ENCODE data around the gene CASZ1.
A peak's percentile ranks its signal among the peaks of the same experiment; 100 is the strongest.

Gene CASZ1

DNA sequence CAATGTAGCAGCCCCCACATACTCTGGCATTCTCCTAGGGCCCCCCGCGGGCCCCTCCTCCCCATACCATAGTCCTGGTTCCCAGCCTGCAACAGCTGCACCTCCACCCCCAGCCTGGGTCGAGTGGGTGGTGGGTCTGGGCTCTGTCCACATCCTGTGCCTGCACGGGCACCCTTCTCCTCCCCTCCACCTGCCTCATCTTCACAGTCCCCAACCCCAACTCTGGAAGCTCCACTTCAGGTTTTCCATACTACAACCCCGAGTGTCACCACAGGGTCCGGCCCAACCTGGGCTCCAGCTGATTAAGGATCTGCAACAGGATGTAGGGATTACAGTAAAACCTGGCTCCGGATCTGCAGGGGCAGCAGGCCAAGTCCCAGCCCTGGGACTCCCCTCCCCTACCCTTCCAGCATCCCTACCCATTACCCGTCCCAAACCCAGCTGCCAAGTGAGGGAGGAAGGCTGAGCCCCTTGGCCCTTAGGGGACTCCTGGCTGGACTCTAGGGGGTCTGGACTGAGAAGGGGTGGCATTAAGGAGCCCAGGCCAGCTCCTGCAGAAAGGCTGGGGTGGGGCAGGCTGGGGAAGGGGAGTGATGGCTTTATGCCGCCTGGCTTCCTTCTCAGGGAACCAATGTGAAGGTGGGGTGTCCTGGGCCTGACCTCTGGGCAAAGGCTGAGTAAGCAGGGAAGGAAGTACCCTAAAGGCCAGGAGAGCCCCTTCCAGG, 116.8 kb downstream of the CASZ1 start:
- no peak for DNase-seq (ENCODE audit: low read depth, low spot score)
- H3K27ac ChIP-seq = no peak overlapping the region

- no peak overlapping the region for H3K27ac ChIP-seq
- no peak for DNase-seq (ENCODE audit: low read depth, low spot score)
Observed at GRCh38 chr1:10678852-10679251, 117.6 kb downstream of the CASZ1 start.

GRCh38 chr1:10678402-10678801, 118.0 kb downstream of the CASZ1 start:
- no peak overlapping the region for H3K27ac ChIP-seq
- no peak for DNase-seq (ENCODE audit: low read depth, low spot score)

GRCh38 chr1:10677491-10678391, 118.7 kb downstream of the CASZ1 start:
- no peak overlapping the region for H3K27ac ChIP-seq
- no peak for DNase-seq (ENCODE audit: low read depth, low spot score)

- no peak overlapping the region for H3K27ac ChIP-seq
- DNase-seq (ENCODE audit: low read depth, low spot score) = no peak
Observed at GRCh38 chr1:10676963-10677362, 119.5 kb downstream of the CASZ1 start.

DNA sequence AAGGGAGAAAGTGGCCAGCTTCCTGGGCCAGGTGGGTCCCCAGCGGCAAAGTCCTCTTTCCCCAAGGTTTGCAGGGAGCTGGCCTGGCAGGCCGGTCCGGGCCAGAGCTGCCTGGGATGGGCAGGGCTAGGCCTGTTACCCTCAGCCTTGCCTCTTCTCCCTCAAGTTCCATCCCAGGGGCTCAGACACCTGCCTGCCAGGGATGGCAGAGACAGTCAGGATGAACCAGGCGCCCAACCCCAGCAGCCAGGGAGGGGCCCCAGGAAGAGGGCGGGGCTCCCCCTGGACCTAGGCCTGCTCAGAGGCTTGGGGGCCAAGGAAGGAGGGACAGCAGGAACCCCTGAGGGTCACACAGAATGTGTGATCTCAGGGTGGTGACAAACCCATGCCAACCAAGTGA, 120.6 kb downstream of the CASZ1 start:
- DNase-seq (ENCODE audit: low read depth, low spot score) = no peak
- H3K27ac ChIP-seq = peak overlapping the region; percentile 10

GRCh38 chr1:10674700-10675609, 121.5 kb downstream of the CASZ1 start:
- H3K27ac ChIP-seq = peak overlapping the region; percentile 10
- DNase-seq (ENCODE audit: low read depth, low spot score) = no peak

GRCh38 chr1:10674222-10674621, 122.2 kb downstream of the CASZ1 start:
- DNase-seq (ENCODE audit: low read depth, low spot score) = no peak
- H3K27ac ChIP-seq = no peak overlapping the region

DNA sequence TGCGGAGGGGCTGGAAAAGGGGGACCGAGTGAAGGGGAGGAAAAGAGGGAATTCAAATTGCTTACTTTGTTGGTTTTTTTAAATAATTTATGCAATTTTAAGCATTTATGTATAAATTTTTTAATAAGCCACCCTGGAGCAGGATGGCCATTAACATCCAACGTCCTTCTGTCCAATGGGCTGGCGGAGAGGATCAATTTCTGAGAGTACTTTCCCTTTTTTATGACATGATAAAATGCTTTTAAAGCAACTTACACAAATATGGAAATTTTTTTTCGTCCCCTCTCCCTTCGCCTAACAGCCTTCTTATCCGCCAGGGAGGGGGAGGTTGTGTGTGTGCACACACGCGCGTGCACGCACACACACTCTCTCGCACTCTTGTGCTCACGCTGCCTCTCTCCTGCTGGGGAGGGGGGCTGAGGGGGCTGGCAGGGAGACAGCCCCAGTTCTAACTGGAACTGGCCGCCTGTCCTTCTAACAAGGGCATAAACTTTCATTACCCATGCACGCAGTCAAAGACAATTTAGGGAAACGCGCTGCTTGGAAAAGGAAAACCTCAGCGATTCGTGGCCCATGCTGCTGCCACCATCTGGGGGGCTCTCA, 123.2 kb downstream of the CASZ1 start:
- no peak overlapping the region for H3K27ac ChIP-seq
- DNase-seq (ENCODE audit: low read depth, low spot score) = no peak

DNA sequence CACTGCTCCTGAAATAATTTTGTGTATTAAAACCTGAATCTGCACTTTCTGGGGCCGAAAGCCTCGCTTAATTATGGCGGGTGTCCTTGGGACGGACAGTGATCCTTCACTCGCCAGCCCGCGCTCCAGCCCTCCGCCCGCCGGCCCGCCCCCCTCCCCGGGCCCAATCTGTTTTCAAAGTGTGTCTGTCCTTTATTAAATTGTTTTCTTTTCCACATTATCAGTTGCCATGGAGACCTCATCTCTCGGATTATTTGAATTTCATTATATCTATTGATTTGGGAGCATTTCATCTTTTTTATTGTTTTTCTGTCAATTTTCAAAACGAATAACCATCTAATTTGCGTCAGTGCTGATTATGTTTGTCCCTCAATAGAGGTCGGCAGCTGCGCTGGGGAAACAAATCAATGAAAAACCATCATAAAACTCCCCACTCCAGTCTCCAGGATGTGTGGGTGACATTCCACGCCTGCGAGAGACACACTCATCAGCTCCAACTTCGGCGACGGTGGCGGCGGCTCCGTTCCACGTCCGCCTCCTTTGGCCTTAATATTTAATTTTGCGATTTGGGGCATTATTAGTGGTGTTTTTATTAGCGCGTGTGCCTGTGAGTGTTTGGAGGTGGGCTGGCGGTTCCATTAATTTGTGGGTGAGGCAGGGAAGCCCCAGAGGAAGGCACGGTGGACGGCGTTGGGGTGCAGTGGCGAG, 123.9 kb downstream of the CASZ1 start:
- no peak overlapping the region for H3K27ac ChIP-seq
- DNase-seq (ENCODE audit: low read depth, low spot score) = no peak

GRCh38 chr1:10671622-10672342, 124.7 kb downstream of the CASZ1 start:
- no peak overlapping the region for H3K27ac ChIP-seq
- DNase-seq (ENCODE audit: low read depth, low spot score) = no peak

DNA sequence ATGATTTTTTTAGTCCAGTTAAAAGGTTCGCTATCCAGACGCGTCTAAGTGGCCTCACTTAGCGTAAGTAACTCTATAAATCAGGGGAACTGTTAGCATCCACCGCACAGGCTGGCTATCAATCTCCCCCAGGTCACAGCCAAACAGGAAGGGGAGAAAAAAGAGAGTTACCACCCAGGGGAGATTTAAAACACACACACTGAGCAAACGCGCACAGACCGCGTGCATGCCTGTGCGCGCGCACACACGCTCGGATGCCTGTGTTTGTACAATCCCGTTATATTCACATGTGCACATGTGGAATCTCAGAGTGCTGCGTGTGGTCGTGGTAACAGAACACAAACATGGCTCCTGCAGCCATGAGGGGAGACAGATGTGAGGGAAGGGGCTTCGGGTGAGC, 125.4 kb downstream of the CASZ1 start:
- DNase-seq (ENCODE audit: low read depth, low spot score) = no peak
- H3K27ac ChIP-seq = no peak overlapping the region

- no peak for DNase-seq (ENCODE audit: low read depth, low spot score)
- H3K27ac ChIP-seq = no peak overlapping the region
Observed at GRCh38 chr1:10670190-10670589, 126.3 kb downstream of the CASZ1 start.

GRCh38 chr1:10669570-10669969, 126.9 kb downstream of the CASZ1 start:
- H3K27ac ChIP-seq = no peak overlapping the region
- no peak for DNase-seq (ENCODE audit: low read depth, low spot score)

DNA sequence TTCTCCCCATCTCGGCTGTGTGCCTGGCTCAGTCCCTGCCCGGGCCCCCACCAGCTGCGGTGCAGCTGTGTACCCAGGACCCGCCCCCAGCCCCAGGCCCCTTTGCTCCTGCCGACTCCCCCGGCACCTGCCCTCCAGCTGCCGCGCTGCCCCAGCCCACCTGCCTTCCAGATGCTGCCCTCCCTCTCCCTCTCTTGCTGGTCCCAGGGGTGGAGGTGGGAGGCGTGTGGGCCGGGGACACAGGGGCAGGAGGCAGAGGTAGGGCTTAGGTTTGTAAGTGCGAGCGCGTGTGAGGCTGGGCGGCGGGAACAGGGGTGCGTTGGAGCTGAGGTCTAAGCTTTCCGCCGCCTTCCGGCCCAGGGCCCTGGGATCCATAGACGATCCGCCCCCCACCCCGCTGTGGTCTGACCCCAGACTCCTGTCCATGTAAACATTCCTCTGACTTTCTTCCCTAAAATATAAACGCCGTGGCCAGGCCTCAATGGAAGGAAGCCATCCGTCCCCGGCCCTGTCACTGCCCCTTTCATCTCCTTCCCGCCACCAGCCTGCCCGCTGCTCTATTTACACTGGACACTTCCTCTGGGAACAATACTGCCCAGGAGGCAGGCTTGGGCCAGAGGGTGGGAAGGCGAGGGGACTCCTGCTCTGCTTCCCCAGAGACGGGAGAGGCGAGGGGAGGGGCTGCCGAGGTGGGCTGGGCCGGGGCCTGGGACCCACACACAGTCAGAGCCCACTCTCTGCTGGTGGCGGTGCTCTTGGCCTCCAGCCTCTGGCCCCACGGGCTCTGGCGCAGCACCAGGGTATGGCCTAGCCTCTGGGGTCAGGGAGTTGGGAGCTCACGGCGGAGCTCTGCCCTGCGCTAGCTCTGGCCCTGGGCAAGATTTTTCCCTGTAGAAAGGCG, 128.3 kb downstream of the CASZ1 start:
- DNase-seq (ENCODE audit: low read depth, low spot score) = no peak
- no peak overlapping the region for H3K27ac ChIP-seq

DNA sequence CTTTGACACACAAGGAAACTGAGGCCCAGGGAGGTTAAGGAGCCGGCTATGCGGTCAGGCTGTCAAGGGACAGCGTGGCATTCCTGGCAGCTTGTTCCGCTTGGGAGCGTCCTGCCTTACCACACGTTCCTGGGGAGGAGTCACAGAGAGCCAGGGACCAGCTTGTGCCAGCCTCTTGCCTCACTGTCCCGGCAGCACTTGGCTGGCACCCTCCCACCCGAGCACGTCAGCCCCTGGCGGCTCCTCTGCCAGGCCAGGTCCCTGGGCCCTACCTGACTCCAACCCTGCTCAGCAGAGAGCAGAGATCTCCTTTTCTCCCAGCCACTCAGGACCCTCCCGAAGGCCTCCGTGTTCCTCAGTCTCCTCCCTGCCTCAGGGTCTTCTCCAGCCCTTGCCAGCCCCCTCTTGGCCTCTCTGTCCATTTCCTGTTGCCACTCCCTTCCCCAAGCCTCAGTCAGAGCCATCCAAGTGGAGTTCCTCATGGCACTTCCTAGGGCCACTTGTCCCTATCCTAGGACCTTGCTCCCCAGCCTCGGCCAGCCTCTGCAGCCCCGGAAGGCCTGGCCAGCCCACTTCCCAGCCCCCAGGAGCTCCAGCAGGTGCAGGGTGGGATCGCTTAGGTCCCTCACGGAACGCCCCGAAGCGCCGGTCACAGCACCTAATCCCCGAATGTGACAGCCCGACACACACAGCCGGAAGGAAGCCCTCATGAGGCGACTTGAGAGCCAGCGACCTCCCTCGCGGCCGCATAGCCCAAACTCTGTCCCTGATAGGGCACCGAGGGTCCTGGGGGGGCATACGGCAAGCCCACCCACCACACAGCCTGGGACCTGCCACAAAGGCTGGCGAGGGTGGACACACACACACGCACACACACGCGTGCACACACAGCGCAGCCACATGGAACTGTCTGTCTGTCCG, 130.3 kb downstream of the CASZ1 start:
- no peak for DNase-seq (ENCODE audit: low read depth, low spot score)
- H3K27ac ChIP-seq = no peak overlapping the region

DNA sequence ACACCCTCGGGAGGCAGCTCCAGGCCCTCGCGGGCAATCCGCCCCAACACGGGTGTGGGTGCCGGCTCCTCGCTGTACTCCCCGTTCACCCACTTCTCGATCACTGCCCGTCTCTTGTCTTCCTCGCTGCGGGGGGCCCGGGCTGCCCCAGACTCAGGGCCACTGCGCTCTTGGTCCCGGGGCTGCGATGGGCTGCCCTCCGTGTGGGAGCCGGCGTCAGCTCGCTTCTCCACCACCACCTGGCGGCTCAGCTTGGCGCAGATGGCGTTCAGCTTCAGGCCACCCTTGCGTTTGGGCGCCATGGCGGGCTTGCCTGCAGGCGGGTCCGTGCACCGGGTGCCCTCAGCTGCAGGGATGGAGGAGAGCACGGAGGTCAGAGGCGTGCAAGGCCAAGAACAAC, 131.2 kb downstream of the CASZ1 start:
- no peak overlapping the region for H3K27ac ChIP-seq
- no peak for DNase-seq (ENCODE audit: low read depth, low spot score)

Measured in epithelial cell of prostate (primary cell).